Mesodermal cell (in vitro differentiated cells): ENCODE measurements around the gene METAP1.

Experiments
- H3K27ac ChIP-seq: 2 replicates; pipeline ENCODE4 v1.7.0; 2013; ENCODE audit warnings: mild to moderate bottlenecking, low read depth, low read length, moderate library complexity; ENCODE audit not compliant: severe bottlenecking
- H3K36me3 ChIP-seq: 2 replicates; pipeline ENCODE4 v1.7.1; 2013; ENCODE audit warnings: mild to moderate bottlenecking, low read length, moderate library complexity; ENCODE audit not compliant: control insufficient read depth, insufficient read depth
- H3K4me1 ChIP-seq: one replicate; pipeline ENCODE4 v1.7.1; 2013; ENCODE audit warnings: mild to moderate bottlenecking, low read length; ENCODE audit not compliant: insufficient read depth, control insufficient read depth, poor library complexity, severe bottlenecking
- H3K4me3 ChIP-seq: 2 replicates; pipeline ENCODE4 v1.7.0; 2013; ENCODE audit warnings: low read length, control low read depth, mild to moderate bottlenecking; ENCODE audit not compliant: insufficient read depth, poor library complexity, severe bottlenecking; ENCODE audit errors: extremely low read depth
- H3K9me3 ChIP-seq: 2 replicates; pipeline ENCODE4 v1.7.1; 2013; ENCODE audit warnings: mild to moderate bottlenecking, low read length, moderate library complexity; ENCODE audit not compliant: control insufficient read depth
- WGBS, 2 experiments: methylation state at CpG; one replicate each; pipeline ENCODE4 v1.1.5; 2013; ENCODE audit warnings: missing lambda C conversion rate in 2 of 2; ENCODE audit not compliant: insufficient coverage in 2 of 2; 5-methylcytosine and 5-hydroxymethylcytosine counted together

METAP1 gene

DNA sequence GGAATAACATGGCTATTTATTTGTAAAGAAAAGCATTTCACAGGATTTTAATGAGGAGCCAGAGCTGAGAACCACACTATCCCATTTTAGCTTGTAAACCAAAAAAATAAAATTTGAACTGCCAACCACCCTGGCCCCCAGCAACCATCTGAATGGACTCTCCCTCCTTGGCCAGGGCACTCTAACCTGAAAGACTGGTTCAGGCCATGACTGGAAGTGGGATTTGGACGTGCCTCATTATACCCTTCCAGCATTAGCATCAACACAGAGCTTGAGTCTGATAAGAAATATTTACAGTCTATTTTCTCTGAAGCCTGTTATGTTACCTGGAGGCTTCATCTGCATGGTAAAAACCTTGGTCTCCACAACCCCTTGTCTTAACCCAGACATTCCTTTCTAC, 30.0 kb downstream of the METAP1 start:
- no CpG with 5 or more reads among the region's 1 CpG for WGBS, 2 experiments
- H3K27ac ChIP-seq, result no peak overlapping the region
- no peak overlapping the region for H3K4me3 ChIP-seq
- H3K9me3 ChIP-seq, result peaks cover 28% of the 10 kb centered on the region
- H3K4me1 ChIP-seq, result peaks cover 8% of the 10 kb centered on the region
- H3K36me3 ChIP-seq, result peaks cover 39% of the 10 kb centered on the region

DNA sequence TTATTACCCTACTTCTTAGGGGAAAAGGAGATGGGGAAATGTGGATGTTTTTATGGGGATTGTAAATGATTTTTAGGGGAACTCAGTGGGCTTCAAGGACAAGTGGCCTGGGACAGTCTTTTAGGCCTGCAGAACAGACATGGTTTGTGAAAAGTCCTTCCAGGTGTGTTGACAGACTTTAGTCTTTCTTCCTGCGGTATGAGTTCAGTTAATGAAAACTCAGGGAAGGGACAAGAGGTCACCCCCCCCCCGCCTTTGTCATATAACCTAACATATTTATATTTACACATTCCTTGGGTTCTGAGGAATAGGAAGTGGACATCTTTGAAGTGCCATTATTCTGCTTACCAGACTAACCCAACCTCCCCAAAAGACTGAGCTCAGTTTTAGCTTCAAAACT, 31.8 kb downstream of the METAP1 start:
- Histone ChIP-seq H3K4me1 (peaks cover 9% of the 10 kb centered on the region), H3K4me3 (no peak overlapping the region), H3K27ac (no peak overlapping the region), H3K9me3 (peaks cover 11% of the 10 kb centered on the region), H3K36me3 (peaks cover 22% of the 10 kb centered on the region)
- WGBS, 2 experiments, result no CpG with 5 or more reads among the region's 2 CpGs

DNA sequence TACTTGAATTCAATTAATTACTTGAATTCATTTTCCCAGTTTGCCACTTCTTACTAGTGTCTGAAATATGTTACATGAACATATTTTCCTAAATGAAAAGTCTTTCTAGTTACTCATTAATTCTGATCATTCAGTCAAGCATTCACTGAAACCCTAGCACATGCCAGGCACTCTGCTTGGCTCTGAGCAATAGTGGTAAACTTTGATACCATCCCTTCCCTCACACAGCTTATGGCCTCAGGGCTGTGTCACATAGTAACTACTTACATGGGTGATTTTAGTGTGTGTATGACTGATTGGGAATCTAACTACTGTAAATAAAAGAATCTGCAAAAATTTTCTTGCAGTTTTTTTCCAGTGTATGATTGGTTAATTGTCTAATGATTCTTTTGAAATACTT, 32.7 kb downstream of the METAP1 start:
- H3K27ac ChIP-seq, result no peak overlapping the region
- peaks cover 4% of the 10 kb centered on the region for H3K9me3 ChIP-seq
- peaks cover 18% of the 10 kb centered on the region for H3K4me1 ChIP-seq

DNA sequence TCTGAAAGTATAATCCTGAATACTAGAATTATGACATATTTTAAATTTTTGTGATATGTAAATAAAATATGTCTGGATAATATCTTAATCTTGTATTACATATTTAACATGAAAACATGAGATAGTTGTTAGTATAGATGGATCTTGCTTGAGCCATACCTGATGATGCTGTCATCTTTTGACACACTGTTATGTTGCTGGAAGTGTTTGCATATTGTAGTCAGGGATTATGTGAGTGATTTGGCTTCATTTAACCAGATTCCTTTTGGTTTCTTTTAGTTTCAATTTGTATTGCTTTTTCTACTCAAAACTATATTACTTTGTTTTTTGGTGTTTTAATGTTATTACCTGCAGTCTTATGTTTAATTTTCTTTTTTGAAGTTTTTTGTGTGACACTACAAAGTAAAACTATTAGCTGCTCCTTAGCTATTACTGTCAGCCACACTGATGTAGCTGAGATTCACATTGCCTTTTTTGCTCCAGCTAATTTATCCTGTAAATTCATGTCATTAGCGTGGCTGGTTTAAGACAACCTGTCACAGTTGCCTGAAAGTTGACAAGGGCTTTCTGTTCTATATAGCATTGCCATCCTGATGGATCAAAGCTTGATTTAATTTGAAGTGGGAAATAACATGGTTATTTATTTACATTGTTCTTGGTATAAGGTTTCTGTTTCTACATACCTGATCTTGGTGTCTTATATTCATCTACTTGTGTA, 33.7 kb downstream of the METAP1 start:
- WGBS, 2 experiments, result no CpG with 5 or more reads among the region's 1 CpG
- no peak overlapping the region for H3K4me3 ChIP-seq
- H3K9me3 ChIP-seq, result no peaks in the 10 kb centered on the region

More for the DNA sequence above, 32.7 kb downstream of the METAP1 start:
- Histone ChIP-seq H3K36me3 (peaks cover 16% of the 10 kb centered on the region), H3K4me3 (no peak overlapping the region)

DNA sequence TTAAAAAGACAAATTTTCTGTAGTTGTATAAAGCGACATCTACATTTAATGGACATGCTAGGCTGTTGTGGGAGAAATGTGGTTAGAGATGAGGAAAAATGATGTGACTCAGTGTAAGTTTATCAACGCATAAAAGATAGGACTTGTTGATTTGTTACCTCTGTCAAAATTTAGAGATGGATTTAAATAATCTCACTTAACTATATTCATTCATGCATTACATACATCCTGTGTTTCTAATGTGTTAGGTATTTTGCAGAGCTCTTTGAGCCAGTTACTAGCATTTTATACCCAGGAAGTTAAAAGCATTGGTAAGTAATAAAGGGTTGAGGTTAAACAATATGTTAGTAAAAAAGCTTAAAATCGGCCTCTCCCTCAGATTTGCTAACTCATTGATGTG, 34.3 kb downstream of the METAP1 start:
- Histone ChIP-seq H3K4me1 (peaks cover 19% of the 10 kb centered on the region), H3K4me3 (no peak overlapping the region), H3K27ac (no peak overlapping the region), H3K9me3 (no peaks in the 10 kb centered on the region), H3K36me3 (peaks cover 18% of the 10 kb centered on the region)
- 92 to 100% methylated on average over 2 of the region's 3 CpGs for WGBS, 2 experiments

More for the DNA sequence above, 33.7 kb downstream of the METAP1 start:
- Histone ChIP-seq H3K27ac (no peak overlapping the region), H3K4me1 (peaks cover 19% of the 10 kb centered on the region), H3K36me3 (peaks cover 14% of the 10 kb centered on the region)

DNA sequence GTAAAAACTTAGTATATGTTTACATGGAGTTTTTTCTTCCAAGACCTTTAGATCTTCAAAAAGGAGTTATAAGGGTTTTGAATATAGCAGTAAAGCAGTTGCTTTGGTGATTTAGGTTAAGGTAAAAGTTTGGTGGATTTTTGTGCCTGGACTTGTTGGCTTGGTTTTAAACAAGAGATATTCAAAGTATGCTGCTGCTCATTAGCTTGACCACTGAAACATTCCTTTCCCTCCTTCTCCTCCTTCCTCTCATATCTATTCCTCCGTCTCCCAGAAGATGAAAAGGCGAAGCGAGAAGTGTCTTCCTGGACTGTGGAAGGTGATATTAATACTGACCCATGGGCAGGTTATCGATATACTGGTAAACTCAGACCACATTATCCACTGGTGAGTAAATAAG, 38.4 kb downstream of the METAP1 start:
- Histone ChIP-seq H3K4me3 (no peak overlapping the region), H3K27ac (no peak overlapping the region), H3K4me1 (peaks cover 11% of the 10 kb centered on the region), H3K36me3 (peaks cover 23% of the 10 kb centered on the region), H3K9me3 (peaks cover 3% of the 10 kb centered on the region)
- WGBS, 2 experiments, result no CpG with 5 or more reads among the region's 4 CpGs

DNA sequence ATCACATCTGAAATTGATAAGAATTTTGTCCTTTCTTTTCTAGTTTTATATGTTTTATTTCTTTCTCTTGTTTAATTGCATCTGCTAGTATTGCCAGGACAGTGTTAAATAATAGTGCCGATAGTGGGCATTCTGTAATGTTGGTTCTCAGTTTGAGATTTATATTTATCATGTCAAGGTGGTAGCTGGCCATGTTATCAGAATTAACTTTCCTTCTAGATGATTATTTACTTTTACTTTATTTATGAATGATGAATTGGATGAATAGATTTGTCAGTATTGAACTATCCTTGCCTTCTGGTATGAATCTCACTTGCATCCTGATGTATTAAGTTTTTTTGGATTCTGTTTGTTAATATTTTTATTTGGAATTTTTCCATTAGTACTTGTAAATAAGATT, 42.7 kb downstream of the METAP1 start:
- H3K9me3 ChIP-seq, result peaks cover 3% of the 10 kb centered on the region
- H3K36me3 ChIP-seq, result peaks cover 22% of the 10 kb centered on the region
- H3K4me3 ChIP-seq, result no peak overlapping the region
- WGBS, 2 experiments, result no CpG with 5 or more reads among the region's 1 CpG
- no peak overlapping the region for H3K27ac ChIP-seq
- peaks cover under 1% of the 10 kb centered on the region for H3K4me1 ChIP-seq

DNA sequence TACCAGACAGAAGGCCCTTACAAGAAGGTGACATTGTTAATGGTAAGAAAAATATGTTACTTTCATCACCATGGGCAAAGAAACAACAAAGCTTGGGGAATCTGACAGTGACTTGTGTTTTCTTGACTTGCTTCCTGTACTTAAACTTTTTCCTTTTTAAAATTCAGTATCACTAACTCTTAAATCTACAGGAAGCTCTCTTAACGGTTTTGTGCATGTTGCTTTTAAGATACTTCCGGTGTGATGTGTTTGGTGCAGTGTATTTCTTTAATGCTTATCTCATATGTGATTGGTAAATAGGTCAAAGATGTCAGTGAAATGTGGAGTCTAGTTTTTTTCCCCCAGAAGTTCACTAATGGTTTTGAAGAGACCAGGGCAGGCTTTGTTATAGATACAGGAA, 47.8 kb downstream of the METAP1 start:
- H3K36me3 ChIP-seq, result peaks cover 47% of the 10 kb centered on the region
- H3K9me3 ChIP-seq, result no peaks in the 10 kb centered on the region
- no peak overlapping the region for H3K27ac ChIP-seq
- WGBS, 2 experiments, result no CpG with 5 or more reads among the region's 2 CpGs
- H3K4me1 ChIP-seq, result no peaks in the 10 kb centered on the region
- no peak overlapping the region for H3K4me3 ChIP-seq

DNA sequence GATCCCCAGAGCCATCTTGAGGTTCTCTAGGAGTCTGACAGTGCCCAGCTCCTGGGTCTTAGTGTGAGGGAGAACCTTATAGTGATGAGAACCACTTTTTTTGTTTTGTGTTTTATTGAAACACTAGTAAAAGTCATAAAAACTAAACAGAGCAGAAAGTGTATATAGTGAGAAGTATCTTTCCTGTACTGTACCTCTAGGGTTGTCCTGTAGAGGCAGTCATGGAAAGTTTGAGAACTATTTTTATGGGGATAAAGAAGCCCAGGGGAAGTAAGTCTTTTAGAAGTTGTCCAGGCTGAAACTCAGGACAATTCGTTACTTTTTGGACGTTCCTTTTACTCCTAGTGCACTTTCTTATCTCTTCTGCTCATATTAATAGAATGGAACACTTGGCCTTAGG, 52.2 kb downstream of the METAP1 start:
- no CpG with 5 or more reads among the region's 2 CpGs for WGBS, 2 experiments
- no peak overlapping the region for H3K4me3 ChIP-seq
- H3K9me3 ChIP-seq, result no peaks in the 10 kb centered on the region
- peaks cover 79% of the 10 kb centered on the region for H3K36me3 ChIP-seq
- no peak overlapping the region for H3K27ac ChIP-seq
- H3K4me1 ChIP-seq, result no peaks in the 10 kb centered on the region

DNA sequence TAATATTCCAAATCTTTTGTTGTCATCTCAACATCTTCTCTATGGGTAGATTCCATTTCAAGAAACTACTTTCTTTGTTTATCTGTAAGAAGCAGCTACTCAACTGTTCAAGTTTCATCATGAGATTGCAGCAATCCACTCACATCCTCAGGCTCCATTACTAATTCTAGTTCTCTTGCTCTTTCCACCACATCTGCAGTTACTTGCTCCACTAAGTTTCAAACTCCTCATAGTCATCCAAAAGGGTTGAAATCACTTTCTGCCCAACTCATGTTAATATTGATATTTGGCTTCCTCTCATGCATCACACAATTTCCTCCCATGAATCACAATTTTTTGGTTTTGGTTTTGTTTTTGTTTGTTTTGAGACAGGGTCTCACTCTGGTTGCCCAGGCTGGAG, 57.4 kb downstream of the METAP1 start:
- Histone ChIP-seq H3K9me3 (no peaks in the 10 kb centered on the region), H3K27ac (no peak overlapping the region), H3K4me3 (no peak overlapping the region), H3K4me1 (no peaks in the 10 kb centered on the region), H3K36me3 (peaks cover 75% of the 10 kb centered on the region)

DNA sequence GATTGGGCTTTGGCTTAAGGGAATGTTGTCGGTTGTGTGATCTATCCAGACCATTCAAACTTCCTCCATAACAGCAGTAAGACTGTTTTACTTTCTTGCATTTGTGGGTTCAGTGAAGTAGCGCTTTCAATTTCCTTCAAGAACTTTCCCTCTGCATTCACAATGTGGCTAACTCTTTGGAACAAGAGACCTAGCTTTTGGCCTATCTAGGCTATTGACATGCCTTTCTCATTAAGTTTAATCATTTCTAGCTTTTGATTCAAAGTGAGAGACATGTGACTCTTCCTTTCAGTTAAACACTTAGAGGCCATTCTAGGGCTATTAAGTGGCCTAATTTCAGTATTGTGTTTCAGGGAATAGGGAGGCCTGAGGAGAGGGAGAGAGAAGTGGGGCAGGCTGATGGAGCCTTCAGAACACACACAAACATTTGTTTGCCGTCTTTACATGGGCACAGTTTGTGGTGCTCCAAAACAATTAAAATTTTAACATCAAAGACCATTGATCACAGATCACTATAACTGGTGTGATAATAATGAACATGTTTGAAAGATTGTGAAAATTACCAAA, 59.0 kb downstream of the METAP1 start:
- no peaks in the 10 kb centered on the region for H3K9me3 ChIP-seq
- H3K4me3 ChIP-seq, result no peak overlapping the region
- WGBS, 2 experiments, result 80 to 100% methylated on average over 1 of the region's 3 CpGs
- H3K4me1 ChIP-seq, result peaks cover 11% of the 10 kb centered on the region
- no peak overlapping the region for H3K27ac ChIP-seq
- peaks cover 71% of the 10 kb centered on the region for H3K36me3 ChIP-seq
